ENCODE measurements around the gene DDX51.
"Not testable (repeated sequence)": the region's sequence is repeated elsewhere in the genome, so short reads cannot be mapped to it uniquely, and the experiment has no call there.

Gene DDX51

DNA sequence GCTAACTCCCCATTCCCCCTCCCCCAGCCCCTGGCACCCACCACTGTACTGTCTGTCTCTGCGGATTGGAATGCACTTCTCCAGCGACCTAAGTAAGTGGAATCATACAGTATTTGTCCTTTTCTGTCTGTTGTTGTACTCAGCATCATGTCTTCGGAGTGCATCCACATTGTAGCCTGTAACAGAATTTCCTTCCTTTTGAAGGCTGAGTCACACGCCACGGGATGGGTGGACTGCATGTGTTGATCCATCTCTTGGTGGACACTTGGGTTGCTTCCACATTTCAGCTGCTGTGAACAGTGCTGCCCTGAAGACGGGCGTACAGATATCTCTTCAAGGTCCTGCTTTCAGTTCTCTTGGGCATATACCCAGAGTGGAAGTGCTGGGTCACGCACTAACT lies 34.4 kb downstream of the DDX51 start:
- DNase-seq (ENCODE audit: insufficient read length, low spot score): no peak
- TF ChIP-seq SPI1 (IDR thresholded peaks at IDR 0.05; ENCODE audit: low read depth, low read length) (no peak), PAX5 (IDR thresholded peaks at IDR 0.05; ENCODE audit: insufficient read depth, low read length, severe bottlenecking) (no peak), POU2F2 (IDR thresholded peaks at IDR 0.05; ENCODE audit: low read depth, low read length) (no peak), POLR2AphosphoS5 (IDR thresholded peaks at IDR 0.05; ENCODE audit: low read depth, low read length) (no peak), TAF1 (IDR thresholded peaks at IDR 0.05; ENCODE audit: low read depth, low read length) (no peak), POLR2A (IDR thresholded peaks at IDR 0.05; ENCODE audit: low read depth, low read length) (no peak)
- no peak for FAIRE-seq

DNA sequence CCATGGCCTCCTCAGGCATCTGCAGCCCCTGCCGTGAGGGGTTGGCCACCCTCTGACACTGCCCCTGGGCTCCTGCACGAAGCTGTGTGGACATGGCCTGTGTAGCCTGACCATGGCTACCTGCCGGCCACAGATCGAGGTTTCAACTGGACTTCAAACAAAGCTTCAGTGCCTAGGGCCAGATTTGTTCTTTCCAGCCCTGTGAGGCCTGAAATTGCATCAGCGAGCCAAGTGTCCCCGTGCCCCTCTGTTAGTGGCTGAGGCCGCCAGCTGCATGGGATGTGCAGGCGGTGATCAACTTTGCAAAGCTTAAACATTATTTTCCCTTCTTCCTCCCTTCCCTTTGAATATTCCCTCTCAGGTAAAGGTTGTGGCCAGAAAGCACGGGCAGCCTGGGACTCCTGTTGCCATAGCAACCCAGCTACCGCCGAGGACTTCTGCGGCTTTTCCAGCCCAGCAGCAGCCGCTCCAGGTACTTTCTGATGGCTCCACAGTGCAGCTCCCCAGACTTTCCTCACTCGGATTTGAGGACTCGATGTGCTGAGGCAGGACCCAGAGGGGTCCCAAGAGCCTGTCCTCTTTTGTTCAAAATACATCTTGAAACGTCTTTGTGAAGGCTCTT lies 35.8 kb downstream of the DDX51 start:
- no peak for DNase-seq (ENCODE audit: insufficient read length, low spot score)
- FAIRE-seq: no peak
- TF ChIP-seq SPI1 (IDR thresholded peaks at IDR 0.05; ENCODE audit: low read depth, low read length) (no peak), POLR2AphosphoS5 (IDR thresholded peaks at IDR 0.05; ENCODE audit: low read depth, low read length) (no peak), POLR2A (IDR thresholded peaks at IDR 0.05; ENCODE audit: low read depth, low read length) (no peak), PAX5 (IDR thresholded peaks at IDR 0.05; ENCODE audit: insufficient read depth, low read length, severe bottlenecking) (no peak), TAF1 (IDR thresholded peaks at IDR 0.05; ENCODE audit: low read depth, low read length) (no peak), POU2F2 (IDR thresholded peaks at IDR 0.05; ENCODE audit: low read depth, low read length) (no peak)

DNA sequence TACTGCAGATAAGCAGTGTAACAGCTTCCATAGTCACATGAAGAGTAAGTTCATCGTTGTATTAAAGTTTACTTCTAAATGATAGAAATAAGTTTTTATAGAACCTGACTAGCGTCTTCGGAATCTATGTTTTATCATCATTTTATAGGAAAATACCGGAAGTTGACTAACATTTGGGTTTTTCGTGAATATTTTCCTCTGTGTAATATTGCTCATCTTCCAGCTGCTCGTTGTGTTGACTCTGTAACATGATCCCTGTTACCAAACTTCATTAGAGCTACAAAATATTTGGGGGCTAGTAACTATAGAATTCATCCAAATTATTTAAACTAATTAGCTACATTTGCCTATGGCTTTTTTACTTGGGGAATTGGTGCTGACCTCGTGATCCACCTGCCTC lies 37.2 kb downstream of the DDX51 start:
- TF ChIP-seq TAF1 (IDR thresholded peaks at IDR 0.05; ENCODE audit: low read depth, low read length): no peak
- no peak for TF ChIP-seq POU2F2 (IDR thresholded peaks at IDR 0.05; ENCODE audit: low read depth, low read length)
- TF ChIP-seq POLR2AphosphoS5 (IDR thresholded peaks at IDR 0.05; ENCODE audit: low read depth, low read length): no peak
- no peak for TF ChIP-seq POLR2A (IDR thresholded peaks at IDR 0.05; ENCODE audit: low read depth, low read length)
- TF ChIP-seq SPI1 (IDR thresholded peaks at IDR 0.05; ENCODE audit: low read depth, low read length): no peak
- no peak for TF ChIP-seq PAX5 (IDR thresholded peaks at IDR 0.05; ENCODE audit: insufficient read depth, low read length, severe bottlenecking)
- FAIRE-seq (no peak), DNase-seq (ENCODE audit: insufficient read length, low spot score) (no peak)

GRCh38 chr12:132105467-132105866 lies 38.7 kb downstream of the DDX51 start:
- FAIRE-seq (no peak), DNase-seq (ENCODE audit: insufficient read length, low spot score) (no peak)
- TF ChIP-seq TAF1 (IDR thresholded peaks at IDR 0.05; ENCODE audit: low read depth, low read length): no peak
- no peak for TF ChIP-seq PAX5 (IDR thresholded peaks at IDR 0.05; ENCODE audit: insufficient read depth, low read length, severe bottlenecking)
- TF ChIP-seq POU2F2 (IDR thresholded peaks at IDR 0.05; ENCODE audit: low read depth, low read length): no peak
- TF ChIP-seq SPI1 (IDR thresholded peaks at IDR 0.05; ENCODE audit: low read depth, low read length): no peak
- no peak for TF ChIP-seq POLR2AphosphoS5 (IDR thresholded peaks at IDR 0.05; ENCODE audit: low read depth, low read length)
- TF ChIP-seq POLR2A (IDR thresholded peaks at IDR 0.05; ENCODE audit: low read depth, low read length): no peak

DNA sequence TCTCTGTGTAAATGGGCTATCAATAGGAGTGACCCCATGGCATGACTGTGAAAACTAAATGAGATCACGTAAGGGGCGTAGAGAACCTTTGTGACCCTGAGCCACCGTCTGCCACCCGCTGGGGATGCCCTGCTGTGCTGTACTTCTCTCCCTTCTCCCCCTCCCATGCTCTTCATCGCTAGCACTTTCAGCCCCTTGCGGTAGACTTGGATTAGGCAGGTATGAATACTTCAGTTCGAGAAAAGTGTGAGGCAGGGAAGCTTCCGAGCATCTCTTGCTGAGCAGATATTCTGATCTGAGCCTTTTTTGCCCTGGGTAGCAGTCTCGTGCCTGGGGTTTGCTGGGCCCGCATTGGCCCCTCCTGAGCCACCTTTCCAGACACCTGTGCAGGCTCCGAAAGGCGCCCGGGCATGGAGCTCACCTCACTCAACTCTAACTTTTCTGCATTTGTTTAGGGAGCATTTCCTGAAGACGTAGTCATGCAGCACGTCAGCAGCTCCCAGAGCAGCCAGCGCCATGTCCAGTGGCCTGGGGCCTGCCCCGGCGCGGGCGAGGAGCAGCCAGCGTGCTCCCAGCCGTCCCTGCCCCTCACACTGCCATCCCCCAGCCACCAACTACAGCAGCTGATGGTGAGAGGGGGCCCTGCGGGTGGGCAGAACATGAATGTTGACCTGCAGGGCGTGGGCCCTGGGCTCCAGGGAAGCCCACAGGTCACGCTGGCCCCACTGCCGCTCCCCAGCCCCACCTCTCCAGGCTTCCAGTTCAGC lies 40.4 kb downstream of the DDX51 start:
- no peak for FAIRE-seq
- TF ChIP-seq POU2F2 (IDR thresholded peaks at IDR 0.05; ENCODE audit: low read depth, low read length) (no peak), POLR2A (IDR thresholded peaks at IDR 0.05; ENCODE audit: low read depth, low read length) (no peak), SPI1 (IDR thresholded peaks at IDR 0.05; ENCODE audit: low read depth, low read length) (no peak), TAF1 (IDR thresholded peaks at IDR 0.05; ENCODE audit: low read depth, low read length) (no peak), POLR2AphosphoS5 (IDR thresholded peaks at IDR 0.05; ENCODE audit: low read depth, low read length) (no peak), PAX5 (IDR thresholded peaks at IDR 0.05; ENCODE audit: insufficient read depth, low read length, severe bottlenecking) (no peak)
- no peak for DNase-seq (ENCODE audit: insufficient read length, low spot score)

DNA sequence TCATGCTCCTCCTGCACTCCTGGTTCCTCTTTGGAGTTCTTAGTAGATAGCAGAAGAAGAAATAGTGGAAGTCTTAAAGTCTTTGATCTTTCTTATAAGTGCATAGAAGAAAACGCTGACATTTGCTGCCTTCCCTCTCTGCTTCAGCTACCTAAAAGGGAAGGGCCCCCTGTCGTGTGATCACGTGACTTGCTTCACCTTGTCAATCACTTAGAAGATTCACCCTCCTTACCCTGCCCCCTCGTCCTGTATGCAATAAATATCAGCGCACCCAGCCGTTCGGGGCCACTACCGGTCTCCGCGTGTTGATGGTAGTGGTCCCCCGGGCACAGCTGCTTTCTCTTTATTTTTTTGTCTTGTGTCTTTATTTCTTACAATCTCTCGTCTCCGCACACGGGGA lies 41.0 kb downstream of the DDX51 start:
- FAIRE-seq; DNase-seq (ENCODE audit: insufficient read length, low spot score): not testable (repeated sequence)

DNA sequence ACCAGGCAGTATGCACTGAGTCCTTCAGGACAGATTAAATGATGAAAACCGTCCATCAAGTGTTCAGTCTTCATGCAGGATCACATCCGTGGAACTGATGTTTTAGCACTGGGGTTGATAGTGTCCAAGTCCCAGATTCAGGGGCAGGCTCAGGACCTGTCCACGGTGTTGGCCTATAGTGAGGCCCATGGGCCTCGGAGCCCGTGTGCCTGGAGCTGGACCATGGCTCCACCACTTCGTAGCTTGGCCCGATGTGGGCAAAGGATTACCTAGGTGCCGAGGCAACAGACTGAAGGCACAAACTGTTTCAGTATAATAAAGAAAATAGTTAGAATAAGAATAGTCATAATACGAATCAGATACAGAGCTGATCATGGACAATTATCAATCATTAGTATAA lies 41.8 kb downstream of the DDX51 start:
- no peak for FAIRE-seq
- TF ChIP-seq POLR2AphosphoS5 (IDR thresholded peaks at IDR 0.05; ENCODE audit: low read depth, low read length): no peak
- TF ChIP-seq PAX5 (IDR thresholded peaks at IDR 0.05; ENCODE audit: insufficient read depth, low read length, severe bottlenecking): no peak
- TF ChIP-seq POLR2A (IDR thresholded peaks at IDR 0.05; ENCODE audit: low read depth, low read length): no peak
- TF ChIP-seq TAF1 (IDR thresholded peaks at IDR 0.05; ENCODE audit: low read depth, low read length): no peak
- TF ChIP-seq SPI1 (IDR thresholded peaks at IDR 0.05; ENCODE audit: low read depth, low read length): no peak
- DNase-seq (ENCODE audit: insufficient read length, low spot score): no peak

- DNase-seq (ENCODE audit: insufficient read length, low spot score): no peak
- no peak for TF ChIP-seq POU2F2 (IDR thresholded peaks at IDR 0.05; ENCODE audit: low read depth, low read length)
- TF ChIP-seq SPI1 (IDR thresholded peaks at IDR 0.05; ENCODE audit: low read depth, low read length): no peak
- TF ChIP-seq POLR2AphosphoS5 (IDR thresholded peaks at IDR 0.05; ENCODE audit: low read depth, low read length): no peak
- no peak for TF ChIP-seq POLR2A (IDR thresholded peaks at IDR 0.05; ENCODE audit: low read depth, low read length)
- no peak for TF ChIP-seq TAF1 (IDR thresholded peaks at IDR 0.05; ENCODE audit: low read depth, low read length)
- TF ChIP-seq PAX5 (IDR thresholded peaks at IDR 0.05; ENCODE audit: insufficient read depth, low read length, severe bottlenecking): no peak
- no peak for FAIRE-seq
These were observed 43.6 kb downstream of the DDX51 start for GRCh38 chr12:132100306-132101065.

DNA sequence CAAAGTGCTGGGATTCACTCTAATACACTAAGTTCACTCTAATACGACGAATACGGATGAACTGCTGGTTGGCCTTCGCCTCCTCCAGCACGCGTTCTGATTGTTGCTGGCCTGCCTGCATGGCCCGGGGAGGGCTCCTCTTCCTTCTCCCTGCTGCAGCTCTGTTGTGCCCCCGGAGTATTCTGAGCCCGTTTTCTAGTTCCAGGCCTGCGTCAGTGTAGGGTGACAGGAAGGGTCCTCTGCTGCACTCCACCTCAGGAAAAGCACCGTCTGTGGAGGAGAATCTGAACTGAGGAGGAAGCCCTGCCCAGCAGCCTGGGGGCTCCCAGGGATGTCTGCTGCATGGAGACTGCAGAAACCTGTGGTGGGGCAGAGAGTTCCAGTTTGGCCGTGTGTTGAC lies 44.4 kb downstream of the DDX51 start:
- FAIRE-seq: no peak
- TF ChIP-seq TAF1 (IDR thresholded peaks at IDR 0.05; ENCODE audit: low read depth, low read length) (no peak), POLR2A (IDR thresholded peaks at IDR 0.05; ENCODE audit: low read depth, low read length) (no peak), SPI1 (IDR thresholded peaks at IDR 0.05; ENCODE audit: low read depth, low read length) (no peak), POU2F2 (IDR thresholded peaks at IDR 0.05; ENCODE audit: low read depth, low read length) (no peak), PAX5 (IDR thresholded peaks at IDR 0.05; ENCODE audit: insufficient read depth, low read length, severe bottlenecking) (no peak), POLR2AphosphoS5 (IDR thresholded peaks at IDR 0.05; ENCODE audit: low read depth, low read length) (no peak)

More for the DNA sequence above, 44.4 kb downstream of the DDX51 start:
- no peak for DNase-seq (ENCODE audit: insufficient read length, low spot score)

Measured in GM12891 (cell line).